ENCODE results near the gene LIN28A. TPM values are rescaled to one million over a fixed set of nuclear protein-coding genes. Genes with fewer than 3 reads are reported as not detected.

The LIN28A gene
- polyA plus RNA-seq, 1 donor = 0.03 TPM

- peaks cover 31% of the 10 kb centered on the region for H3K4me1 ChIP-seq (ENCODE audit: control insufficient read depth, insufficient read depth, low read length)
- H3K27ac ChIP-seq (ENCODE audit: low read length) = no peak overlapping the region
- peak in 1 of 2 donors; percentile 17 for DNase-seq
- WGBS (ENCODE audit: insufficient coverage, low lambda C conversion rate) = no CpG with 5 or more reads among the region's 14 CpGs
- H3K27me3 ChIP-seq (ENCODE audit: control insufficient read depth, insufficient read depth, low read length) = no peaks in the 10 kb centered on the region
- H3K36me3 ChIP-seq (ENCODE audit: control insufficient read depth, insufficient read depth, low read length) = peaks cover 44% of the 10 kb centered on the region
- H3K4me3 ChIP-seq (ENCODE audit: low read length) = peak overlapping the region; percentile 58
- no peaks in the 10 kb centered on the region for H3K9me3 ChIP-seq (ENCODE audit: control insufficient read depth, low read depth, low read length)
Measured at GRCh38 chr1:26470878-26471497, 60.4 kb downstream of the LIN28A start.

- no peaks in the 10 kb centered on the region for H3K9me3 ChIP-seq (ENCODE audit: control insufficient read depth, low read depth, low read length)
- peaks cover 31% of the 10 kb centered on the region for H3K4me1 ChIP-seq (ENCODE audit: control insufficient read depth, insufficient read depth, low read length)
- DNase-seq = peak; percentile 68 to 83
- H3K36me3 ChIP-seq (ENCODE audit: control insufficient read depth, insufficient read depth, low read length) = peaks cover 43% of the 10 kb centered on the region
- peak overlapping the region; percentile 58 for H3K4me3 ChIP-seq (ENCODE audit: low read length)
- WGBS (ENCODE audit: insufficient coverage, low lambda C conversion rate) = no CpG with 5 or more reads among the region's 52 CpGs
- peak overlapping the region; percentile 73 for H3K27ac ChIP-seq (ENCODE audit: low read length)
- H3K27me3 ChIP-seq (ENCODE audit: control insufficient read depth, insufficient read depth, low read length) = no peaks in the 10 kb centered on the region
Measured at GRCh38 chr1:26471498-26472319, 61.1 kb downstream of the LIN28A start.

- Histone ChIP-seq H3K4me3 (ENCODE audit: low read length) (peak within 1 kb of the TSS; percentile 58), H3K9me3 (ENCODE audit: control insufficient read depth, low read depth, low read length) (no peaks in the 10 kb centered on the region), H3K27me3 (ENCODE audit: control insufficient read depth, insufficient read depth, low read length) (no peaks in the 10 kb centered on the region), H3K36me3 (ENCODE audit: control insufficient read depth, insufficient read depth, low read length) (peaks cover 43% of the 10 kb centered on the region), H3K4me1 (ENCODE audit: control insufficient read depth, insufficient read depth, low read length) (peaks cover 31% of the 10 kb centered on the region), H3K27ac (ENCODE audit: low read length) (peak within 1 kb of the TSS; percentile 94)
- peak; percentile 86 to 89 for DNase-seq
- no CpG with 5 or more reads among the region's 69 CpGs for WGBS (ENCODE audit: insufficient coverage, low lambda C conversion rate)
Measured at GRCh38 chr1:26472320-26472900, 61.8 kb downstream of the LIN28A start, which contains the start of gene HMGN2. HMGN2 (plus strand) TSS chr1:26472440; CDS start chr1:26472613, 173 bp downstream.

DNA sequence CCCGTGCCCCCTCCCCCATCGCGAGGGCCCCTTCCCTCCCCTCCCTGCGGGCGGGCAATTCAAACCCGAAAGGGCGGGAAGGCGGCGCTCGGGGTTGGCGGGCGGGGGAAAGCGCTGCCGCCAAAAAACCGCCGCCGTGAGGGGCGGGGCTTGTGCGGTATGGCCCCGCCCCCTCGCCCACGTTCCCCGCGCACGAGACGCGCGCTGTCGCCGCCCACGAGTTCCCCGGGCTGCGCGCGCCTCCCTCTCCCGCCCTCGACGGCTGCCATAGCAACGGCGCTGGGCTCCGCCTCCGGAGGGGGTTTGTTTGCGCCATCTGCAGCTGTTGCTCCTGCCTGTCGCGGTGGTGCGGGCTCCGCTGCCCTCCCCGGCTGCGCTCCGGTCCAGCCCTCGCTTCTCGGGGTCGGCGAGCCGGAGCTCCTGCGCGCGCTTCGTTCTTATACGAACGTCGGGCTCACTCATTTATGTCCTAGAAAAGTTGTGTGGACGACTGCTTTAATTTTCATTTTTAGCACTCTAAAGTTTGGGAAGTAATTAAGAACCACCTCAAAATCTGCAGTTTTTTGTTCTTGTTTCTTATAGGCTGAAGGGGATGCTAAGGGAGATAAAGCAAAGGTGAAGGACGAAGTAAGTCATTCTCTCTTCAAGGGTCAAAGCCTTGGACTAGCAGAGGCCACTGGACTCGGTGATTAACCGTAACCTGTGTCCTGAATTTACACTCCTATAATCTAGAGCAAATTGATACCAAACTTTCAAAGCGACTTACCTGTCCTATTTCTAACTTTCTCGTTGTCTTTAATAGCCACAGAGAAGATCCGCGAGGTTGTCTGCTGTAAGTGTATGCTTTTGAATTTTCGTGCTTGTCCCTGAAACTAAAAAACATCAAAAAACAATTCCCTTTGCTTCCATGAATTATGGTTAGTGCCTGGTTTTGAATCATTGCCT lies 62.6 kb downstream of the LIN28A start:
- H3K4me3 ChIP-seq (ENCODE audit: low read length) = peak overlapping the region; percentile 58
- DNase-seq = peak; percentile 94 to 95
- H3K4me1 ChIP-seq (ENCODE audit: control insufficient read depth, insufficient read depth, low read length) = peaks cover 31% of the 10 kb centered on the region
- H3K36me3 ChIP-seq (ENCODE audit: control insufficient read depth, insufficient read depth, low read length) = peaks cover 44% of the 10 kb centered on the region
- no CpG with 5 or more reads among the region's 71 CpGs for WGBS (ENCODE audit: insufficient coverage, low lambda C conversion rate)
- H3K9me3 ChIP-seq (ENCODE audit: control insufficient read depth, low read depth, low read length) = no peaks in the 10 kb centered on the region
- H3K27me3 ChIP-seq (ENCODE audit: control insufficient read depth, insufficient read depth, low read length) = no peaks in the 10 kb centered on the region
- peak overlapping the region; percentile 94 for H3K27ac ChIP-seq (ENCODE audit: low read length)

GRCh38 chr1:26474818-26475217 lies 64.2 kb downstream of the LIN28A start:
- Histone ChIP-seq H3K4me1 (ENCODE audit: control insufficient read depth, insufficient read depth, low read length) (peaks cover 31% of the 10 kb centered on the region), H3K27me3 (ENCODE audit: control insufficient read depth, insufficient read depth, low read length) (no peaks in the 10 kb centered on the region), H3K4me3 (ENCODE audit: low read length) (no peak overlapping the region), H3K9me3 (ENCODE audit: control insufficient read depth, low read depth, low read length) (no peaks in the 10 kb centered on the region), H3K36me3 (ENCODE audit: control insufficient read depth, insufficient read depth, low read length) (peaks cover 35% of the 10 kb centered on the region), H3K27ac (ENCODE audit: low read length) (peak overlapping the region; percentile 59)
- DNase-seq = peak; percentile 49 to 68
- WGBS (ENCODE audit: insufficient coverage, low lambda C conversion rate) = no CpG with 5 or more reads among the region's 1 CpG

- no peaks in the 10 kb centered on the region for H3K27me3 ChIP-seq (ENCODE audit: control insufficient read depth, insufficient read depth, low read length)
- no peaks in the 10 kb centered on the region for H3K9me3 ChIP-seq (ENCODE audit: control insufficient read depth, low read depth, low read length)
- no peak for DNase-seq
- WGBS (ENCODE audit: insufficient coverage, low lambda C conversion rate) = 82% methylated on average over 2 of the region's 3 CpGs
- no peak overlapping the region for H3K27ac ChIP-seq (ENCODE audit: low read length)
- peaks cover 35% of the 10 kb centered on the region for H3K36me3 ChIP-seq (ENCODE audit: control insufficient read depth, insufficient read depth, low read length)
- H3K4me1 ChIP-seq (ENCODE audit: control insufficient read depth, insufficient read depth, low read length) = peaks cover 24% of the 10 kb centered on the region
- H3K4me3 ChIP-seq (ENCODE audit: low read length) = no peak overlapping the region
Measured at GRCh38 chr1:26475989-26476388, 65.4 kb downstream of the LIN28A start.

GRCh38 chr1:26476958-26477357 lies 66.3 kb downstream of the LIN28A start:
- Histone ChIP-seq H3K9me3 (ENCODE audit: control insufficient read depth, low read depth, low read length) (no peaks in the 10 kb centered on the region), H3K27ac (ENCODE audit: low read length) (no peak overlapping the region), H3K4me1 (ENCODE audit: control insufficient read depth, insufficient read depth, low read length) (peaks cover 14% of the 10 kb centered on the region), H3K4me3 (ENCODE audit: low read length) (no peak overlapping the region), H3K36me3 (ENCODE audit: control insufficient read depth, insufficient read depth, low read length) (peaks cover 35% of the 10 kb centered on the region), H3K27me3 (ENCODE audit: control insufficient read depth, insufficient read depth, low read length) (no peaks in the 10 kb centered on the region)
- no peak for DNase-seq
- WGBS (ENCODE audit: insufficient coverage, low lambda C conversion rate) = 40% methylated on average over 1 of the region's 4 CpGs

GRCh38 chr1:26477446-26478152 lies 67.0 kb downstream of the LIN28A start:
- 100% methylated on average over 1 of the region's 8 CpGs for WGBS (ENCODE audit: insufficient coverage, low lambda C conversion rate)
- H3K9me3 ChIP-seq (ENCODE audit: control insufficient read depth, low read depth, low read length) = no peaks in the 10 kb centered on the region
- H3K27ac ChIP-seq (ENCODE audit: low read length) = no peak overlapping the region
- peaks cover 35% of the 10 kb centered on the region for H3K36me3 ChIP-seq (ENCODE audit: control insufficient read depth, insufficient read depth, low read length)
- no peak for DNase-seq
- H3K4me1 ChIP-seq (ENCODE audit: control insufficient read depth, insufficient read depth, low read length) = peaks cover 14% of the 10 kb centered on the region
- H3K27me3 ChIP-seq (ENCODE audit: control insufficient read depth, insufficient read depth, low read length) = no peaks in the 10 kb centered on the region
- H3K4me3 ChIP-seq (ENCODE audit: low read length) = no peak overlapping the region

- Histone ChIP-seq H3K4me3 (ENCODE audit: low read length) (no peak overlapping the region), H3K4me1 (ENCODE audit: control insufficient read depth, insufficient read depth, low read length) (peaks cover 14% of the 10 kb centered on the region), H3K9me3 (ENCODE audit: control insufficient read depth, low read depth, low read length) (no peaks in the 10 kb centered on the region), H3K36me3 (ENCODE audit: control insufficient read depth, insufficient read depth, low read length) (peaks cover 35% of the 10 kb centered on the region), H3K27ac (ENCODE audit: low read length) (no peak overlapping the region), H3K27me3 (ENCODE audit: control insufficient read depth, insufficient read depth, low read length) (no peaks in the 10 kb centered on the region)
- DNase-seq = no peak
- 100% methylated on average over 1 of the region's 3 CpGs for WGBS (ENCODE audit: insufficient coverage, low lambda C conversion rate)
Measured at GRCh38 chr1:26478159-26478558, 67.5 kb downstream of the LIN28A start.

All from large intestine (tissue), 3 donors.